Ishikawa (cell line): ENCODE measurements around the gene URB2.

ENCODE experiments used
- CREB1 ChIP-seq: IDR thresholded peaks from 2 replicates; pipeline ENCODE4 v1.6.1; 2012; ENCODE audit warnings: low read depth
- EGR1 ChIP-seq: IDR thresholded peaks from 2 replicates; pipeline ENCODE4 v1.6.1; 2012
- EP300 ChIP-seq: IDR thresholded peaks from 2 replicates; pipeline ENCODE4 v1.6.1; 2012; ENCODE audit warnings: borderline replicate concordance
- RAD21 ChIP-seq: IDR thresholded peaks from 2 replicates; pipeline ENCODE4 v1.6.1; 2012; ENCODE audit warnings: low read depth
- TAF1 ChIP-seq: IDR thresholded peaks from 2 replicates; pipeline ENCODE4 v1.6.1; 2012; ENCODE audit warnings: low read depth, mild to moderate bottlenecking
- TCF12 ChIP-seq: IDR thresholded peaks from 2 replicates; pipeline ENCODE4 v1.6.1; 2012; ENCODE audit warnings: low read depth
- TEAD4 ChIP-seq: IDR thresholded peaks from 2 replicates; pipeline ENCODE4 v1.6.1; 2012
- YY1 ChIP-seq: IDR thresholded peaks from 2 replicates; pipeline ENCODE4 v1.6.1; 2012; ENCODE audit warnings: low read depth
- TF ChIP-seq, protein P1 (sequence below): IDR thresholded peaks from 2 replicates; pipeline ENCODE4 v1.6.1; 2012
- TF ChIP-seq, protein P2 (sequence below): IDR thresholded peaks from 2 replicates; pipeline ENCODE4 v1.6.1; 2012; ENCODE audit warnings: low read depth, mild to moderate bottlenecking
- TF ChIP-seq, protein P3 (sequence below): IDR thresholded peaks from 2 replicates; pipeline ENCODE4 v1.6.1; 2012

DNA sequence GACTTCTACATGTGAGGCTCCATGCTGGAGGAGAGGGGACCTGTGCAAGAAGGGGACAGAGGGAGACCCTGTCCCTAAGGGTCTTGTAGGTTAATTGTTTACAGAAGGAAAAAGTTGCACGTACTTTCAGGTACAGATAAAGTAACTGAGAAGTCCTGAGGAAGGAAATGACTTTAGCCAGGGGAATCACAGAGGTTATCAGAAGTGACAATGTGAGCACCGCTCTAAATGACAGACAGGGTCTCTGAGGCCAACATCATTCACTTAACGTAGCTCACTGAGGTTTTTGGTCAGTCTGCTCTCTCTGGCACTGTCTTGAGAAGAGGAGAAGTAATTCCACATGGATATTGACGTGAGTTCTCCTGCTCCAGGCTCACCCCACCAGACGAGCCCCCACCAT is 12.1 kb upstream of the URB2 start:
- TF ChIP-seq, protein P1, sequence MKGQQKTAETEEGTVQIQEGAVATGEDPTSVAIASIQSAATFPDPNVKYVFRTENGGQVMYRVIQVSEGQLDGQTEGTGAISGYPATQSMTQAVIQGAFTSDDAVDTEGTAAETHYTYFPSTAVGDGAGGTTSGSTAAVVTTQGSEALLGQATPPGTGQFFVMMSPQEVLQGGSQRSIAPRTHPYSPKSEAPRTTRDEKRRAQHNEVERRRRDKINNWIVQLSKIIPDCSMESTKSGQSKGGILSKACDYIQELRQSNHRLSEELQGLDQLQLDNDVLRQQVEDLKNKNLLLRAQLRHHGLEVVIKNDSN = no peak
- TF ChIP-seq, protein P2, sequence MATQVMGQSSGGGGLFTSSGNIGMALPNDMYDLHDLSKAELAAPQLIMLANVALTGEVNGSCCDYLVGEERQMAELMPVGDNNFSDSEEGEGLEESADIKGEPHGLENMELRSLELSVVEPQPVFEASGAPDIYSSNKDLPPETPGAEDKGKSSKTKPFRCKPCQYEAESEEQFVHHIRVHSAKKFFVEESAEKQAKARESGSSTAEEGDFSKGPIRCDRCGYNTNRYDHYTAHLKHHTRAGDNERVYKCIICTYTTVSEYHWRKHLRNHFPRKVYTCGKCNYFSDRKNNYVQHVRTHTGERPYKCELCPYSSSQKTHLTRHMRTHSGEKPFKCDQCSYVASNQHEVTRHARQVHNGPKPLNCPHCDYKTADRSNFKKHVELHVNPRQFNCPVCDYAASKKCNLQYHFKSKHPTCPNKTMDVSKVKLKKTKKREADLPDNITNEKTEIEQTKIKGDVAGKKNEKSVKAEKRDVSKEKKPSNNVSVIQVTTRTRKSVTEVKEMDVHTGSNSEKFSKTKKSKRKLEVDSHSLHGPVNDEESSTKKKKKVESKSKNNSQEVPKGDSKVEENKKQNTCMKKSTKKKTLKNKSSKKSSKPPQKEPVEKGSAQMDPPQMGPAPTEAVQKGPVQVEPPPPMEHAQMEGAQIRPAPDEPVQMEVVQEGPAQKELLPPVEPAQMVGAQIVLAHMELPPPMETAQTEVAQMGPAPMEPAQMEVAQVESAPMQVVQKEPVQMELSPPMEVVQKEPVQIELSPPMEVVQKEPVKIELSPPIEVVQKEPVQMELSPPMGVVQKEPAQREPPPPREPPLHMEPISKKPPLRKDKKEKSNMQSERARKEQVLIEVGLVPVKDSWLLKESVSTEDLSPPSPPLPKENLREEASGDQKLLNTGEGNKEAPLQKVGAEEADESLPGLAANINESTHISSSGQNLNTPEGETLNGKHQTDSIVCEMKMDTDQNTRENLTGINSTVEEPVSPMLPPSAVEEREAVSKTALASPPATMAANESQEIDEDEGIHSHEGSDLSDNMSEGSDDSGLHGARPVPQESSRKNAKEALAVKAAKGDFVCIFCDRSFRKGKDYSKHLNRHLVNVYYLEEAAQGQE = no peak
- TF ChIP-seq, protein P3, sequence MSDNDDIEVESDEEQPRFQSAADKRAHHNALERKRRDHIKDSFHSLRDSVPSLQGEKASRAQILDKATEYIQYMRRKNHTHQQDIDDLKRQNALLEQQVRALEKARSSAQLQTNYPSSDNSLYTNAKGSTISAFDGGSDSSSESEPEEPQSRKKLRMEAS = no peak
- no peak for TF ChIP-seq TCF12
- no peak for TF ChIP-seq RAD21
- no peak for TF ChIP-seq TAF1
- TF ChIP-seq EGR1 = no peak
- TF ChIP-seq EP300 = no peak
- no peak for TF ChIP-seq CREB1
- no peak for TF ChIP-seq YY1
- TF ChIP-seq TEAD4 = no peak
